Measurements from ENCODE around the gene MAMDC2.

GRCh38 chr9:70228611-70229010 lies 185.0 kb downstream of the MAMDC2 start:
- TF ChIP-seq CTCF (IDR thresholded peaks at IDR 0.05) (no peak), POLR2A (IDR thresholded peaks at IDR 0.05) (no peak), POLR2AphosphoS5 (IDR thresholded peaks at IDR 0.05) (no peak)
